Left forelimb (tissue), 1 donor: ENCODE measurements around the gene RSPH4A.
"Not testable (repeated sequence)": the region's sequence is repeated elsewhere in the genome, so short reads cannot be mapped to it uniquely, and the experiment has no call there.

Experiments used
- DNase-seq: peaks from one replicate; pipeline ENCODE4 v3.0.0-alpha.2; 2018; ENCODE audit warnings: low spot score

RSPH4A gene

GRCh38 chr6:116615937-116616736, at the start of gene RSPH4A:
RSPH4A (plus strand) TSS chr6:116616479; CDS start chr6:116616624, 145 bp downstream.
- peak; percentile 90 for DNase-seq

- no peak for DNase-seq
These were observed 48.2 kb upstream of the RSPH4A start for GRCh38 chr6:116568111-116568510.

GRCh38 chr6:116568821-116569755, 47.2 kb upstream of the RSPH4A start:
- DNase-seq: no peak

DNA sequence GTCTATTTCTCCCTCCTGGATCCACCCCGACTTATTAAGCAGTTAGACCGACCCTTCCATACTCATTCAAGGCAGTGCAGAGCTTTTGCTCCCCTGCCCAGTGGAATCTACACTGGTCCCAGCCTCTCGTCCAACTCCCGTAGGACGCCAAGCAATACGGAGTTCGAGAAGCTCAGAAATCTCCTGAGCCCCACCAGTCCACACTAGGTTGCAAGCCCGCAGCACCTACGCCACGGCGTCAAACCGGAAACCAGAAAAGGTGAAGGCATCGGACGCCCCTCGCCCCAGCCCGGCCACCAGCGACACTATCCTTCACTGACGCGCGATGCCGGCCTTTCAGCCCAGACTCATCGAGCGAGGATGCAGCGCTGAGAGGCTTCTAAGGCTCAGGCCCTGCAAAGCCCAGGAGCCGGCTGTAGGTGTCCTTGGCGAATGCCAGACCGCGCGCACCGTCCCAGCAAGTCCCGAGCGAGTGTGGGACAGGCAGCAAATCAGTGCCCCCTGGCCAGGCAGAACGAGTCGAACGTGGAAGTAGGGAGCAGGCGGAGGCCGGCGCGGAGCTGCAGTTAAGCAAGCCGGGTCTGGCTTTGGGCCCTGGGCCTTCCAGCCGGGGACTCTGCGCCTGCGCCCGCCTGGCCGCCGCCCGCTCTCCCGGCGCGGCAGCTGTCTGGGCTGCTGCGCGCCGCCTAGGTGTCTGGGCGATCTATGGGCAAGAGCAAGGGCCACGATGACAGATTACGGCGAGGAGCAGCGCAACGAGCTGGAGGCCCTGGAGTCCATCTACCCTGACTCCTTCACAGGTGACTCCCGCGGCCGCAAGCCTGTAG, 45.2 kb upstream of the RSPH4A start, which contains the start of gene RWDD1:
RWDD1 (plus strand) TSS at position 649 of the 827 bp plus-strand sequence; CDS start at position 728, 79 bp downstream.
- peak; percentile 99 for DNase-seq

GRCh38 chr6:116571683-116572000, 44.6 kb upstream of the RSPH4A start:
- DNase-seq: no peak

DNA sequence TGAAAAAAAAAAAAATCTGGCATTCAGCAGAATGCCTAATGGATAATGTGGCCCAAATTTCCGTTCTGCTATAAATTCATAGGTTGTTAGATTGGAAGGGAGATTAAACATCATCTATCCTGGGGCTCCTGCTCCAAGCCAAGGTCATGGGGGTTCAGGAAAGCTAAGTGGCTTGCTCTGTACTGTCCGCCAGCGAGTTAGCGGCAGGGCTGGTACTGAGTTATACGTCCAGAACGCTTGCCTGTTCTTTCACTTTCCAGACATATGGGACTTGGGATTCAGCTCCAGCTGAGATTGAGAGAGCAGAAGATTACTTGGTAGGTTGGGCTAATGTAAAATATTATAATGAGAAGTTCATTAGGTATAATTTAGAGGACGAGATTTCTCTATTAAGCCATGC, 44.1 kb upstream of the RSPH4A start:
- DNase-seq: no peak

DNA sequence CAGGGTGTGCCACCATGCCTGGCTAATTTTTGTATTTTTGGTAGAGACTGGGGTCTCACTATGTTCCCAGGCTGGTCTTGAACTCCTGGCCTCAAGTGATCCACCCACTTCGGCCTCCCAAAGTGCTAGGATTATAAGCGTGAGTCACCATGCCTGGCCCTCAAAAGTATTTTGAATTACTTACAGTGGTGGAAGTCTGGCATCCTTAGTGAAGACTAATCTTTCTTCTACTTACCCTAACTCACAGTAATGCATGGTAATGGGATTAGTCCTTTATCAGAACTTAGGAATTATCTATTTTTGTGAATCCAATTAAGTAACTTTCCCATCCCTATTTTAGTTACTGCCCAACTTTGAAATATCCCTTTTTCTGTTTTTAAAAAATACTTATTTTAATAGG, 41.1 kb upstream of the RSPH4A start:
- DNase-seq: no peak

DNA sequence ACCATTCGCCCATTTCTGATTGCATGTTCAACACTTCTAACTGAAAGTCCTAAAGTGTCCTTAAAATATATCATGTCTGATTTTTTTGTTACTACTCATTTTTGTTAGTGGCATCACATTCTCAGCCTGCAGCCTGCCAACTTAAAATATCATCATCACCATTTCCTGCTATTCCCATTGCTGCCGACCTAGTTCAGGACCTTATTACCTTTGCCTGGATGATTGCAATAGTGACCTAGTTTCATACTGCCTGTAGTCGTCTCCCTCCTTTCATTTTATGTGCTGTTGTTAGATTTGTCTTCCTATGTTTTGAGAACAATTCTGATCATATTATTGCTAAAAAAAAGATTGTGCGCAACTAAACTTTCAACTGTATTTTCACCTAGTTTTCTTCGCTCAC, 38.8 kb upstream of the RSPH4A start:
- no peak for DNase-seq

DNA sequence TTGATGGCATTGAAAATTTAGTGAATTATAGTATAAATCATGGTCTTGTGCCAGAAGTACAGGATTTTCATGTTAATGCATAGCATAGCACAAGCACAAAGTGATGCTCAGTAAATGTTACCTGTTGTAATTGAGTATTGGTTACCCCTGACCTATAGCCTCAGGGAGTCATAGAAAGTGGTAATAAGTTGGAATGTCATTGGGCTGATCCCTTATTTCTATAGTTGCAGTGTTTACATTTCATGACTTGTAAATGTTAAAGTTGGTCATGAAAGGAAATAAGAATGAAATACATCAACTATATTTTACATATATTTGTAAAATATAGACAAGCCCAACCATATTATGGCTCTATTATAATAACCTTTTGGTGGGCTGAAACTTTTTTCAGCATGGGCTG, 37.9 kb upstream of the RSPH4A start:
- DNase-seq: no peak

DNA sequence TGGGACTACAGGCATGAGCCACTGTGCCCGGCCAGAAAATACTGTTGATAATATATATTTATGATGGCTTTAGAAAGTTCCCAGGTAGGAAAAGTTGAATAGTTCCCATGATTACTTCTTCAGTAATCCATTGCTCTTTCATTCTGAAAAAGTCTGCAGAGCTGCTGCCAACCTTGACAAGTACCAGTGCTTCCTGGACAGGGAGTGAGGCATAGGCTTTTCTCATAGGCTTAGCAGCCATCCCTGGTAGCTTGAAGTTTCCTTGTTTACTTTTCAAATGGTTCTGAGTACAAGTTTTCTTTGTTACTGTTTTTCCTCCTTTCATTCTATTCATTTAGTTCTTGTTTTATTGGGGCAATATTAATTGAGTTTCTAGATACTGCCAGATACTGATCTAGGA, 37.1 kb upstream of the RSPH4A start:
- no peak for DNase-seq

DNA sequence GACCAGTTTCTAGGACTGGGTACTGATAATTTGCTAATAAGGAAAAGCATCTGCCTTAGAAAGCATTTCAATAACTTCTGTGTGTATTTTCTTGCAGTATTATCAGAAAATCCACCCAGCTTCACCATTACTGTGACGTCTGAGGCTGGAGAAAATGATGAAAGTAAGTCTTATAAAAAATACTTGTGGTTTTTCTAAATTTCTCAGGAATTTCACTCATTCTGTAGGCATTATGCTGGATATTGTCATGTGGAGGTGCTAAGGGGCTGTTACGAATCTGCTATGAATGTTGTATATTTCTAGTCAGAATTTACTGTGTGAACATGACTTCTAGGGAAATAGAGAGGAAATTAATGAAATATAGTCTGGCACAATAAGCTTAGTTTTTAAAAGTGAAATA, 36.1 kb upstream of the RSPH4A start:
- no peak for DNase-seq

DNA sequence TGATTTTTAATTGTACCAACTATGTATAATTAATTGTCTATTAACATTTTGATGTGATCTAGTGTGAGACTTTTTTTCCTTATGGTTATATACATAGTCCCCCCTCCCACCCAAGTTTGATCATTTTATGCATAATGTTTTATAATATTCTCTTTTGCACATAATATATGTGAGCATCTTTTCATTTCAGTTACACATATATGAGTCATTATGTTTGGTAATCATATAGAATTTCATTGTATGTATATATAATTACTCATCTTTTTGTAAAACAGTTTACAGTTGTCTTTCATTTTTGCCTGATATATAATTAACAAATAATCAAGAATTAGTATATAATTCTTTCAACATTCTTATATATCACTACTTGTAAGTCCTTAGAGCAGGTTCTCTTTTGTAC, 30.0 kb upstream of the RSPH4A start:
- no peak for DNase-seq

GRCh38 chr6:116586738-116587137, 29.5 kb upstream of the RSPH4A start:
- DNase-seq: no peak

- DNase-seq: no peak
These were observed 21.0 kb upstream of the RSPH4A start for GRCh38 chr6:116595247-116595646.

DNA sequence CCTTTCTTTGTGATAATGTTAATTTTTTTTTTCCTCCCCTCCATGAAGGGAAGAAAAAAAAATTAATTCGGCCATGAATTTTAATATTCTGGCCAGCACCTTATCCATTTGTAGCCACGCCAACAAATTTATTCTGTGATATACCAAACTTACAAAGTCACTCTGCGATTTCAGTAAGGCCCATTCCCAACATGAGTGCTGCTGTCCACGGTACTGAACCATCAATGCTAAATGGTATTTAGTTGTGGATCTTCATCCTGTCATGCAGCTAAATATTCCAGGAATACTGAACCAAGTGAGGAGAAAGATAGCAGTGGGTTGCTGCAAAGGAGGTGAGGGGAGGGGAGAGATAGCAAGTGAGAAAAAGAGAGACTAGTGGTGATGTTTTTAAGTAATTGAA, 19.5 kb upstream of the RSPH4A start:
- DNase-seq: no peak

- DNase-seq: not testable (repeated sequence)
These were observed 12.4 kb upstream of the RSPH4A start for GRCh38 chr6:116603916-116604315.

DNA sequence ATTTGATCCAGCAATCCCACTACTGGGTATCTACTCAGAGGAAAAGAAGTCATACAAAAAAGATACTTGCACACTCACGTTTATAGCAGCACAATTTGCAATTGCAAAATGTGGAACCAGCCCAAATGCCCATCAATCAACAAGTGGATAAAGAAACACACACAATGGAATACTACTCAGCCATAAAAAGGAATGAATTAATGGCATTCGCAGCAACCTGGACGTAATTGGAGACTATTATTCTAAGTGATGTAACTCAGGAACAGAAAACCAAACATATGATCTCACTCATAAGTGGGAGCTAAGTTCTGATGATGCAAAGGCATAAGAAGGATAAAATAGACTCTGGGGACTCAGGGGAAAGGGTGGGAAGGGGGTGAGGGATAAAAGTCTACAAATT, 11.4 kb upstream of the RSPH4A start:
- not testable (repeated sequence) for DNase-seq

DNA sequence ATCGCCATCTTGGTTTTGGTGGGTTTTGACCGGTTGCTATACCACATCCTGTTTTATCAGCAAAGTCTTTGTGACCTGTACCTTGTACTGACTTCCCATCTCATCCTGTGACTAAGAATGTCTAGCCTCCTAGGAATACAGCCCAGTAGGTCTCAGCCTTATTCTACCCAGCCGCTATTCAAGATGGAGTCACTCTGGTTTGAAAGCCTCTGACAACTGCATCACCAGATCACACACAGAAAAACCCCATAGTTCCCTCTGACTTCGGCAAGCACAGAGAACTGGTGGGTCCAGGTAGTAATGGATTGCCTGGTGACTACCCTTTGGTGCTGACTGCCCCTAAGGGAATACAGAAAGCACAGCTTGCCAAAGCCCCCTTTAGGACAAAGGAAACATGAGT, 10.3 kb upstream of the RSPH4A start:
- no peak for DNase-seq

GRCh38 chr6:116611056-116611455, 5.2 kb upstream of the RSPH4A start:
- no peak for DNase-seq

- peak; percentile 64 for DNase-seq
These were observed 416 bp downstream of the RSPH4A start for GRCh38 chr6:116616737-116617053.

DNA sequence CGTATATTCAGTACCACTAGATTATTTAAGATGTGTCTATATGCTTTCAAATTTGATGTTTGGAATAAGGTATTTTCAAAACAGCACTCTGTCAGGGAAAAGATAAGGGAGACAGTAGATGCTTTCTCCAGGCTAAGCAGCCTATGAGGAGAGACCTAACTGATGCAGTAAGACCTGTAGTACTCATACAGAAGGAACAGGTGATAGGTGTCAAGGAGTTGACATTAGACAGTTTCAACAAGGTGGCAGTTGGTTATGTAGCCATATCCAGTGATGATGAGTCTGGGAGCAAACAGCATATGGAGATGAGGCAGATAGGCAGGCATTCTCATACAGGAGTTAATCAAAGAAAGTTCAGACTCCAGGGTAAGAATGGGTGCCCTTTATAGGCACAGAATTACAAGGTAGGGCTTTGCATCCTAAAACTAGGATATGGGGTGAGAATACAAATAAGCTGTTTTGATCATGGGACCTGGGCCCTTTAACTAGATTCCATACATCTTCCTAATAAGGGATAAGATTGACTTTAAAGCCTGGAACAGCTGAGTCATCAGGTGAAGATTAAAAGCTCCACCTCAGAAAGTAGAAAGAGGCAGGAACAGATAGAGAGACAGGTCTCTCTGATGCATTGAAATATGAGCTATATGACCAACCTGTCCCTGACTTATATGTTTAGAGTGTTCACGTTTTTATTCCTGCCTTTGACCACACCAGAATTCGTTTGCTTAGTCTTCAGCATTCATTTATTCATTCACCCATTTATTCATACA, 7.9 kb downstream of the RSPH4A start:
- no peak for DNase-seq

DNA sequence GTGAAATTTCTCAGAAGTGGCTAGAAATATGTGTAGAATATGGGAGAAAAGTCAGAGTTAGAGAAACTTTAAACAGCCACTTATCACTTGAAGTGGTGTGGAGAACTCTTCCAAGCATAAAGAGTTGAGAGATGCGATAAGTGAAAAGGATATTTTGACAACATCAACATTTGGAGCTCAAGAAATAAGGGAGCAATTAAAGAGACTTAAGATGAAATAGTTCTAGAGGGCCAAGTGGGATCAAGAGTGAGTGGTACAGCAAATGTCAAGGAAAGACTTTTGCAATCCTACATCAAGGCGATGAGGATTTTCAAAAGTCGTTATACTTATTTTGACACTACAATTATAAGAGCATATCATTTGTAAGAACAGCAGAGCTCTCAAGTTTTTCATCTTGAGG, 9.6 kb downstream of the RSPH4A start:
- no peak for DNase-seq
